PC-3 (cell line): ENCODE data around the gene CCR7. TPM values are rescaled to one million over a fixed set of nuclear protein-coding genes. Genes with fewer than 3 reads are reported as not detected.

Source experiments
- ATAC-seq: fragments of 200-7000 bp; cut with Tn5 transposase; 2 replicates; pipeline ENCODE4 v1.9.1; 2020; ENCODE audit warnings: mild to moderate bottlenecking, moderate library complexity
- BruUV-seq: library from RNA; stranded (reverse); fragments of 400-500 nt; replicated peaks from 2 replicates; lab custom pipeline; 2021; lab: Mats Ljungman, UMichigan
- CTCF ChIA-PET: fragments of 300-600 bp; sonication (Branson Sonifier 250); formaldehyde crosslinking; loops from one replicate; lab custom pipeline; 2022; ENCODE audit warnings: antibody characterized with exemption; lab: Charles Lee
- POLR2A ChIA-PET: fragments of 300-600 bp; sonication (Branson Sonifier 250); formaldehyde crosslinking; loops from one replicate; lab custom pipeline; 2022; ENCODE audit warnings: antibody characterized with exemption; ENCODE audit not compliant: unreplicated experiment; lab: Charles Lee
- DNase-seq: peaks from one replicate; pipeline ENCODE4 v3.0.0-alpha.2; 2015
- H2AFZ ChIP-seq: fragments of 300-600 bp; sonication (generic); 2 replicates; pipeline ENCODE4 v1.6.0; 2016; ENCODE audit warnings: antibody characterized with exemption, low read length
- H3F3A ChIP-seq: fragments of 300-600 bp; sonication (generic); one replicate; pipeline ENCODE4 v1.6.0; 2017; ENCODE audit warnings: antibody characterized with exemption, low read length, control low read depth, mild to moderate bottlenecking; ENCODE audit not compliant: unreplicated experiment
- H3K27ac ChIP-seq: fragments of 300-600 bp; sonication (generic); 2 replicates; pipeline ENCODE4 v1.5.1; 2016; ENCODE audit warnings: mild to moderate bottlenecking, low read length
- H3K27me3 ChIP-seq: fragments of 300-600 bp; sonication (generic); 2 replicates; pipeline ENCODE4 v1.6.1; 2016; ENCODE audit warnings: low read length, mixed read lengths
- H3K36me3 ChIP-seq: fragments of 300-600 bp; sonication (generic); 2 replicates; pipeline ENCODE4 v1.6.1; 2016; ENCODE audit warnings: low read depth, mixed run types, low read length, mixed read lengths
- H3K4me1 ChIP-seq: fragments of 300-600 bp; sonication (generic); 2 replicates; pipeline ENCODE4 v1.5.1; 2016; ENCODE audit warnings: low read length; ENCODE audit not compliant: insufficient read depth
- H3K4me2 ChIP-seq: fragments of 300-600 bp; sonication (generic); 2 replicates; pipeline ENCODE4 v1.6.0; 2016; ENCODE audit warnings: low read length
- H3K4me3 ChIP-seq: fragments of 300-600 bp; sonication (generic); 2 replicates; pipeline ENCODE4 v1.5.1; 2016; ENCODE audit warnings: mild to moderate bottlenecking, low read length, mixed read lengths
- H3K79me2 ChIP-seq: fragments of 300-600 bp; sonication (generic); 2 replicates; pipeline ENCODE4 v1.6.1; 2017; ENCODE audit warnings: low read length, mixed read lengths
- H3K9ac ChIP-seq: fragments of 300-600 bp; sonication (generic); 2 replicates; pipeline ENCODE4 v1.6.0; 2016; ENCODE audit warnings: mild to moderate bottlenecking, low read length
- H3K9me2 ChIP-seq: fragments of 300-600 bp; sonication (generic); replicated peaks from 2 replicates; pipeline ENCODE4 v1.6.1; 2016; ENCODE audit warnings: mixed run types, low read length, mixed read lengths
- H3K9me3 ChIP-seq: fragments of 300-600 bp; sonication (generic); 2 replicates; pipeline ENCODE4 v1.6.1; 2016; ENCODE audit warnings: low read length, mixed read lengths
- H4K20me1 ChIP-seq: fragments of 300-600 bp; sonication (generic); 2 replicates; pipeline ENCODE4 v1.6.1; 2016; ENCODE audit warnings: low read length, mixed read lengths
- EZH2 ChIP-seq: fragments of 300-600 bp; sonication (generic); IDR thresholded peaks from one replicate; pipeline ENCODE4 v1.6.1; 2017; ENCODE audit warnings: antibody characterized with exemption, mild to moderate bottlenecking, low read length; ENCODE audit not compliant: unreplicated experiment
- EZH2phosphoT487 ChIP-seq: fragments of 300-600 bp; sonication (generic); IDR thresholded peaks from 2 replicates; pipeline ENCODE4 v1.6.1; 2018; ENCODE audit warnings: mild to moderate bottlenecking, antibody characterized with exemption, low read length, borderline replicate concordance
- intact Hi-C: fragments of 100-400 bp; cut with micrococcal nuclease; formaldehyde crosslinking; loops from 2 replicates; pipeline ENCODE4 v1.9.0; 2023
- total RNA-seq: library from RNA; depleted of rRNA; stranded (reverse); fragments of >200 nt; gene quantifications from 2 replicates; pipeline ENCODE4 v1.2.3, GENCODE V29; 2014
- TF ChIP-seq, protein P1 (sequence below): fragments of 300-600 bp; sonication (generic); conservative IDR thresholded peaks from 2 replicates; pipeline ENCODE4 v1.5.1; 2017; ENCODE audit warnings: antibody characterized with exemption, low read depth, mild to moderate bottlenecking, low read length

Gene CCR7
- total RNA-seq, 1 experiment from 2014 or later: not detected

- ATAC-seq: no peak
- H3K4me1 ChIP-seq: no peaks in the 10 kb centered on the region
- CTCF ChIA-PET: interaction anchor here (0.6 kb wide), 1 partner anchor 75 kb away, joined by 4 read pairs; no protein-coding TSS in a partner anchor
Measured at GRCh38 chr17:40539711-40540411, 25.4 kb downstream of the CCR7 start.

DNA sequence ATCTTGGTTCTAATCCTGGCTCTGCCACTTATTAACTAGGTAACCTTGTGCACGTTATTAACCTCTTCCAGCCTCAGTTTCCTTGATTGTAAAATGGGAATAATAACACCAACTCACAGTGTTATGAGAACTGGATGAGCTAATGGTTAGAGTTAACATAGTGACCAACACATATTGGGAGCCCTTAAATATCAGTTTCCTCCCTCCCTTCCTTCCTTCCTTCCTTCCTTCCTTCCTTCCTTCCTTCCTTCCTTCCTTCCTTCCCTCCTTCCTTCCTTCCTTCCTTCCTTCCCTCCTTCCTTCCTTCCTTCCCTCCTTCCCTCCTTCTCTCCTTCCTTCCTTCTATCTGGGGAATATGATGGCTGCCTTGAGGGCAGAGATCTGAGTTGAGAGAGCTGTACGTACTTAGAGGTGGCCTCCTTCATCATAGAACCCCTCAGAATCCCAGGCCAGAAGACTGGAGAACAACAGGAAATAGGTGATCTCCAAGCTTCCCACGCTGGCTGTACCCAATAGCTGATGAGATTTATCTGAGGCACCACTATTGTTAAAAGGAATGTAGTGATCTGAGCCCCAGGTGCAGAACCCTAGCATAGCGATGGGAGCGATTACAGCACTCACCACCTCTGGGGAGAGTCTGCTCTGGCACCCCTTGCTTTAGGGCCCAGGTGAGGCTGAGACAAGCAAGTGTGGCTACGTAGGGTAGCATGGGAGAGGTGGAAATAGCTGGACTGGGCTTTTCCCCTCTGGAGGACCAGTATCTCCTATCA, 26.2 kb downstream of the CCR7 start:
- intact Hi-C loops: no loop called here
- DNase-seq (no peak), ATAC-seq (no peak)
- Histone ChIP-seq H3K4me1 (no peaks in the 10 kb centered on the region), H3K36me3 (no peaks in the 10 kb centered on the region), H3K4me2 (no peak overlapping the region), H3F3A (no peaks in the 10 kb centered on the region), H3K9ac (no peak overlapping the region), H3K4me3 (no peak overlapping the region), H3K9me3 (no peaks in the 10 kb centered on the region), H4K20me1 (no peaks in the 10 kb centered on the region), H3K27me3 (no peaks in the 10 kb centered on the region), H2AFZ (no peak overlapping the region), H3K9me2 (no peaks in the 10 kb centered on the region), H3K79me2 (no peaks in the 10 kb centered on the region), H3K27ac (no peak overlapping the region)
- CTCF ChIA-PET: interaction anchor here (0.6 kb wide), 1 partner anchor 76 kb away, joined by 4 read pairs; no protein-coding TSS in a partner anchor
- no TSS peak for BruUV-seq
- TF ChIP-seq EZH2phosphoT487 (no peak), EZH2 (no peak)
- TF ChIP-seq, protein P1, sequence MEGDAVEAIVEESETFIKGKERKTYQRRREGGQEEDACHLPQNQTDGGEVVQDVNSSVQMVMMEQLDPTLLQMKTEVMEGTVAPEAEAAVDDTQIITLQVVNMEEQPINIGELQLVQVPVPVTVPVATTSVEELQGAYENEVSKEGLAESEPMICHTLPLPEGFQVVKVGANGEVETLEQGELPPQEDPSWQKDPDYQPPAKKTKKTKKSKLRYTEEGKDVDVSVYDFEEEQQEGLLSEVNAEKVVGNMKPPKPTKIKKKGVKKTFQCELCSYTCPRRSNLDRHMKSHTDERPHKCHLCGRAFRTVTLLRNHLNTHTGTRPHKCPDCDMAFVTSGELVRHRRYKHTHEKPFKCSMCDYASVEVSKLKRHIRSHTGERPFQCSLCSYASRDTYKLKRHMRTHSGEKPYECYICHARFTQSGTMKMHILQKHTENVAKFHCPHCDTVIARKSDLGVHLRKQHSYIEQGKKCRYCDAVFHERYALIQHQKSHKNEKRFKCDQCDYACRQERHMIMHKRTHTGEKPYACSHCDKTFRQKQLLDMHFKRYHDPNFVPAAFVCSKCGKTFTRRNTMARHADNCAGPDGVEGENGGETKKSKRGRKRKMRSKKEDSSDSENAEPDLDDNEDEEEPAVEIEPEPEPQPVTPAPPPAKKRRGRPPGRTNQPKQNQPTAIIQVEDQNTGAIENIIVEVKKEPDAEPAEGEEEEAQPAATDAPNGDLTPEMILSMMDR: no peak
- POLR2A ChIA-PET: no interaction called here

More at GRCh38 chr17:40539711-40540411, 25.4 kb downstream of the CCR7 start:
- Histone ChIP-seq H3K27ac (no peak overlapping the region), H3K9ac (no peak overlapping the region), H3K36me3 (no peaks in the 10 kb centered on the region), H3F3A (no peaks in the 10 kb centered on the region), H3K27me3 (no peaks in the 10 kb centered on the region), H4K20me1 (no peaks in the 10 kb centered on the region), H3K9me2 (no peaks in the 10 kb centered on the region), H3K4me3 (no peak overlapping the region), H3K4me2 (no peak overlapping the region), H3K79me2 (no peaks in the 10 kb centered on the region), H3K9me3 (no peaks in the 10 kb centered on the region), H2AFZ (no peak overlapping the region)
- TF ChIP-seq EZH2phosphoT487: no peak
- no peak for TF ChIP-seq EZH2
- TF ChIP-seq, protein P1: no peak
- no peak for DNase-seq
- POLR2A ChIA-PET: no interaction called here
- intact Hi-C loops: no loop called here
- no TSS peak for BruUV-seq
